GM20000 (cell line): ENCODE results near the gene SYT3.

Source experiments
- DNase-seq: peaks from one replicate; pipeline ENCODE4 v3.0.0; 2012; ENCODE audit warnings: low spot score
- CTCF ChIP-seq: IDR thresholded peaks from 2 replicates; pipeline ENCODE4 v1.5.1; 2012; ENCODE audit warnings: mild to moderate bottlenecking, control low read depth; ENCODE audit errors: extremely low read depth, missing control alignments

Gene SYT3

GRCh38 chr19:50676625-50677197 lies 37.0 kb upstream of the SYT3 start:
- no peak for TF ChIP-seq CTCF
- DNase-seq = no peak

- no peak for TF ChIP-seq CTCF
- DNase-seq = no peak
Measured at GRCh38 chr19:50673118-50673517, 33.4 kb upstream of the SYT3 start.

- DNase-seq = no peak
- TF ChIP-seq CTCF = no peak
Measured at GRCh38 chr19:50670102-50670380, 30.4 kb upstream of the SYT3 start.

- DNase-seq = peak; percentile 75
- TF ChIP-seq CTCF = peak; percentile 77
Measured at GRCh38 chr19:50669302-50670101, 29.8 kb upstream of the SYT3 start.

- DNase-seq = no peak
- no peak for TF ChIP-seq CTCF
Measured at GRCh38 chr19:50668879-50669278, 29.2 kb upstream of the SYT3 start.

GRCh38 chr19:50668416-50668815 lies 28.7 kb upstream of the SYT3 start:
- DNase-seq = no peak
- no peak for TF ChIP-seq CTCF

- no peak for DNase-seq
- TF ChIP-seq CTCF = no peak
Measured at GRCh38 chr19:50667759-50668231, 28.1 kb upstream of the SYT3 start.
